A673 (cell line): ENCODE data around the gene F13A1. TPM values are rescaled to one million over a fixed set of nuclear protein-coding genes. Genes with fewer than 3 reads are reported as not detected.
A peak's percentile ranks its signal among the peaks of the same experiment; 100 is the strongest.

ENCODE experiments used
- BruUV-seq: library from RNA; stranded (reverse); fragments of 400-500 nt; replicated peaks from 2 replicates; lab custom pipeline; 2021; lab: Mats Ljungman, UMichigan
- CTCF ChIA-PET: fragments of 300-600 bp; sonication (Branson Sonifier 250); formaldehyde crosslinking; loops from one replicate; lab custom pipeline; 2022; ENCODE audit warnings: antibody characterized with exemption; lab: Charles Lee
- POLR2A ChIA-PET: fragments of 300-600 bp; sonication (Branson Sonifier 250); formaldehyde crosslinking; loops from one replicate; lab custom pipeline; 2022; ENCODE audit warnings: antibody characterized with exemption; ENCODE audit not compliant: low non-redundant PET; lab: Charles Lee
- DNase-seq: peaks from one replicate; pipeline ENCODE4 v3.0.0-alpha.2; 2015; ENCODE audit warnings: low spot score
- H3K27ac ChIP-seq: fragments of 200-600 bp; sonication (generic); 2 replicates; pipeline ENCODE4 v1.5.1; 2016; ENCODE audit warnings: mixed run types, low read depth, mild to moderate bottlenecking, mixed read lengths, antibody characterized with exemption, low read length; ENCODE audit not compliant: poor library complexity, severe bottlenecking
- H3K27me3 ChIP-seq: fragments of 200-600 bp; sonication (generic); replicated peaks from 2 replicates; pipeline ENCODE4 v1.6.1; 2017; ENCODE audit warnings: mixed run types, low read depth, mild to moderate bottlenecking, mixed read lengths, antibody characterized with exemption, low read length; ENCODE audit not compliant: insufficient read depth, poor library complexity
- H3K36me3 ChIP-seq: fragments of 200-600 bp; sonication (generic); 2 replicates; pipeline ENCODE4 v1.6.1; 2016; ENCODE audit warnings: mixed run types, mild to moderate bottlenecking, mixed read lengths, antibody characterized with exemption, low read length; ENCODE audit not compliant: insufficient read depth, poor library complexity, severe bottlenecking
- H3K4me1 ChIP-seq: fragments of 200-600 bp; sonication (generic); 2 replicates; pipeline ENCODE4 v1.6.1; 2017; ENCODE audit warnings: mixed run types, mild to moderate bottlenecking, mixed read lengths, antibody characterized with exemption, low read length; ENCODE audit not compliant: insufficient read depth, poor library complexity, severe bottlenecking
- H3K4me3 ChIP-seq: fragments of 200-600 bp; sonication (generic); 2 replicates; pipeline ENCODE4 v1.5.1; 2016; ENCODE audit warnings: low read depth, mixed run types, mild to moderate bottlenecking, mixed read lengths, low read length; ENCODE audit not compliant: poor library complexity, severe bottlenecking
- H3K9me3 ChIP-seq: fragments of 200-600 bp; sonication (generic); 2 replicates; pipeline ENCODE4 v1.6.1; 2016; ENCODE audit warnings: mixed run types, low read depth, mild to moderate bottlenecking, mixed read lengths, antibody characterized with exemption, low read length; ENCODE audit not compliant: poor library complexity, severe bottlenecking
- EZH2 ChIP-seq: fragments of 200-600 bp; sonication (generic); IDR thresholded peaks from 2 replicates; pipeline ENCODE4 v1.6.1; 2017; ENCODE audit warnings: borderline replicate concordance, low read depth, mild to moderate bottlenecking, mixed read lengths, antibody characterized with exemption, low read length; ENCODE audit not compliant: poor library complexity, severe bottlenecking
- intact Hi-C: fragments of 100-400 bp; cut with micrococcal nuclease; formaldehyde crosslinking; loops from one replicate; pipeline ENCODE4 v1.10.0; 2022; ENCODE audit not compliant: unreplicated experiment
- total RNA-seq: library from RNA; stranded (reverse); gene quantifications from 2 replicates; pipeline ENCODE4 v1.2.3, GENCODE V29; 2021
- TF ChIP-seq, protein P1 (sequence below): fragments of 300-800, 200-600 bp; sonication (generic); conservative IDR thresholded peaks from 2 replicates; pipeline ENCODE4 v1.5.1; 2017; ENCODE audit warnings: low read depth, mild to moderate bottlenecking, antibody characterized with exemption, low read length, moderate library complexity, mixed read lengths

Gene F13A1
- total RNA-seq, 1 experiment from 2014 or later = not detected

GRCh38 chr6:6248651-6249050 is 71.8 kb downstream of the F13A1 start:
- Histone ChIP-seq H3K9me3 (no peaks in the 10 kb centered on the region), H3K4me3 (no peak overlapping the region), H3K4me1 (peaks cover 18% of the 10 kb centered on the region), H3K27me3 (peaks cover 34% of the 10 kb centered on the region), H3K36me3 (no peaks in the 10 kb centered on the region), H3K27ac (no peak overlapping the region)
- POLR2A ChIA-PET = no interaction called here
- intact Hi-C loops = no loop called here
- DNase-seq = no peak
- CTCF ChIA-PET = no interaction called here
- no TSS peak for BruUV-seq
- no peak for TF ChIP-seq EZH2
- TF ChIP-seq, protein P1, sequence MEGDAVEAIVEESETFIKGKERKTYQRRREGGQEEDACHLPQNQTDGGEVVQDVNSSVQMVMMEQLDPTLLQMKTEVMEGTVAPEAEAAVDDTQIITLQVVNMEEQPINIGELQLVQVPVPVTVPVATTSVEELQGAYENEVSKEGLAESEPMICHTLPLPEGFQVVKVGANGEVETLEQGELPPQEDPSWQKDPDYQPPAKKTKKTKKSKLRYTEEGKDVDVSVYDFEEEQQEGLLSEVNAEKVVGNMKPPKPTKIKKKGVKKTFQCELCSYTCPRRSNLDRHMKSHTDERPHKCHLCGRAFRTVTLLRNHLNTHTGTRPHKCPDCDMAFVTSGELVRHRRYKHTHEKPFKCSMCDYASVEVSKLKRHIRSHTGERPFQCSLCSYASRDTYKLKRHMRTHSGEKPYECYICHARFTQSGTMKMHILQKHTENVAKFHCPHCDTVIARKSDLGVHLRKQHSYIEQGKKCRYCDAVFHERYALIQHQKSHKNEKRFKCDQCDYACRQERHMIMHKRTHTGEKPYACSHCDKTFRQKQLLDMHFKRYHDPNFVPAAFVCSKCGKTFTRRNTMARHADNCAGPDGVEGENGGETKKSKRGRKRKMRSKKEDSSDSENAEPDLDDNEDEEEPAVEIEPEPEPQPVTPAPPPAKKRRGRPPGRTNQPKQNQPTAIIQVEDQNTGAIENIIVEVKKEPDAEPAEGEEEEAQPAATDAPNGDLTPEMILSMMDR = no peak

DNA sequence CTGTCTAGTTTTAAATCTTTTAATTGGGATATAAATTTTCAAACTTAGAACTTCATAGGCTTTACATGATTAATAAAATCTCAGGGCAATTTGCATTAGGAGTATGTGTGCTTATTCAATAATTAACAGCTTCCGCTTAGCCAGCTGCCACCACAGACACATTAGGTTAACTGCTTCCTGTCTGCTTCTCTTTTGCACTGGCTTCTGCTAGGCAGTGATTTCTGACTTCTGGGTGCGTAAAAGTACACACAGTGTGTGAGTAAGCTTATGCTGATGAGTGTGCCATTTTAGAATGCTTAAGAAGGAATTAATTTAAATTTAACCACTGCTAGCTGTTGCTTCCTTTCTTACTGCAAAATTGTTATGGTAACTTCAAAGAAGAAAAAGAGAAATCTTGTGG is 73.9 kb downstream of the F13A1 start:
- TF ChIP-seq, protein P1 = no peak
- POLR2A ChIA-PET = interaction anchor here (0.6 kb wide), 2 partner anchors 191 to 1139 kb away, joined by 3 read pairs; no protein-coding TSS in a partner anchor
- Histone ChIP-seq H3K4me3 (no peak overlapping the region), H3K9me3 (no peaks in the 10 kb centered on the region), H3K4me1 (peaks cover 18% of the 10 kb centered on the region), H3K27me3 (peaks cover 53% of the 10 kb centered on the region), H3K27ac (no peak overlapping the region), H3K36me3 (no peaks in the 10 kb centered on the region)
- peak; percentile 92 for DNase-seq
- CTCF ChIA-PET = no interaction called here
- intact Hi-C loops = no loop called here
- no TSS peak for BruUV-seq

- Histone ChIP-seq H3K27me3 (peaks cover 72% of the 10 kb centered on the region), H3K4me1 (peaks cover 18% of the 10 kb centered on the region), H3K36me3 (no peaks in the 10 kb centered on the region), H3K27ac (no peak overlapping the region), H3K9me3 (no peaks in the 10 kb centered on the region), H3K4me3 (no peak overlapping the region)
- intact Hi-C loops = no loop called here
- POLR2A ChIA-PET = no interaction called here
- CTCF ChIA-PET = no interaction called here
- DNase-seq = no peak
- TF ChIP-seq, protein P1 = no peak
- no peak for TF ChIP-seq EZH2
- no TSS peak for BruUV-seq
These were observed 75.8 kb downstream of the F13A1 start for GRCh38 chr6:6244624-6245023.
